ENCODE results near the gene FAM98B.
A peak's percentile ranks its signal among the peaks of the same experiment; 100 is the strongest.

Gene FAM98B

DNA sequence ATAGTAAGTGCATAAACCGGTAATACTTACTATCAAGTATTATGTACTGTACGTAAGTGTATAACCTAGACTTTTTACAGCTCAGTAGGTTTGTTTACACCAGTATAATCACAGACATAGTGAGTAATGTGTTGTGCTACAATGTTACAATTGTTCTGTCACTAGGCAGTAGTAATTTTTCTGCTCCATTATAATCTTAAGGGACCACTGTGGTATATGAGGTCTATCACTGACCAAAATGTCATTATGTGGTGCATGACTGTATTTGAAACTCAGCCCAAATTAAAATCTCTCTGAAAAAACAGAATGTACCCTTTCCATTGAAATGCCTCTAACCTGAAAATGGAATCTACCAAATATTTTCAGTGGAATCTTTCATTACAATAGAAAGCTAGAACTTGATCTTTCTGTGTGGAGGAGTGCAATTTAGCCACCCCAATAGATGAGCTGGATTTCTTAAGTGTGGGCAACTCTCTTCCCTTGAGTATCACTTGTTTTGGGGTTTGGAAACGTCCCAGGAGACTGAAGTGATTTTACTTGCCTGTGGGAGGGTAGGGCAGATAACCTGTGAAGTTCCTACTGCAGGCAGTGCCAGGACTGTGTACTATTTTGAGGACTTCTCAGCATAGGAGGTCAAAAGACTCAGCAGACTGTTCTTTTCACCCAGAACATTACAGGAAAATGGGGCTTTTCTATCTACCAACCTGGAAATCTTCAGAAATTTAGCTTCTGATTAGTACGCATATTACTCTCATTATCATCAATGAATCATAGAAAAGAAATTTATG, 50.9 kb downstream of the FAM98B start:
- FAIRE-seq (no peak), DNase-seq (ENCODE audit: extremely low spot score, insufficient read length, low read depth) (no peak)

- FAIRE-seq, result no peak
- DNase-seq (ENCODE audit: extremely low spot score, insufficient read length, low read depth), result no peak
Observed at GRCh38 chr15:38506997-38507396, 53.1 kb downstream of the FAM98B start.

DNA sequence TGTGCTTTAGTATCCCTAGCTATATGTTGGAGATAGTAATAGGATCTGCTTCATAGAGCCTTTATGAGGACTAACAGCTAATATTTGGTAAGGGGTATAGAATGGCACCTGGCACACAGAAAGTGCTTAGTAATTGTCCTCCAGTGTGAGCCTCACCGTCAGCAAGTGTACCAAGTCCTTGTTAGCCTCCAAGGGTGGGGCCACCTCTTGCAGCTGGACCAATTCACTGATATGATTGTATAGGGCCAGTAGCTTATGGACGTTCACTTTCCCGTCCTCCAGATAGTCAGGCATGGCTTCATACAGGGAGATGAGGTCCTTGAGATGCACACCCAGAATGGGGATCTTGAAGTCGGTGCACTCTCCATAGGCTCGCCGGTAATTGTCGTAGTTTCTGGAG, 53.6 kb downstream of the FAM98B start:
- FAIRE-seq, result no peak
- no peak for DNase-seq (ENCODE audit: extremely low spot score, insufficient read length, low read depth)

- no peak for DNase-seq (ENCODE audit: extremely low spot score, insufficient read length, low read depth)
- FAIRE-seq, result peak; percentile 58
Observed at GRCh38 chr15:38508647-38509046, 54.7 kb downstream of the FAM98B start.

GRCh38 chr15:38509152-38509551, 55.2 kb downstream of the FAM98B start:
- DNase-seq (ENCODE audit: extremely low spot score, insufficient read length, low read depth) (no peak), FAIRE-seq (no peak)

DNA sequence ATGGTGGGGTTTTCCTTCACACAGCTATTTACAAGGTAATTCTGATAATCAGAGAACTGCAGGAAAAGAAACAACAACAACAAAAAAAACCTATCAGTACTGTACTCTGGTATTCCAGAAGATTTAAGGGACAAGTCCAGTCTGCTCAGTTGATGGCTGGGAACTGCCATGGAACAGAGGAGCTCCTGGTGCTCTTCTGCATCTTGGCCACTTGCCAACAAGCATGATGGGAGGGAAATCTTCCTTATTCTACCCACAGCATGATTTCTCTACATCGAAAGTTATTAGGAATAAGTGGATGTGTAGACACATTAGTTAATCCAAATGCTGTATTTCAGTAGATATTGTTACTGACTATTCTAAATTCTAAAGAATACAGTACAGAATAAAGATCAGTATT, 59.0 kb downstream of the FAM98B start:
- no peak for DNase-seq (ENCODE audit: extremely low spot score, insufficient read length, low read depth)

DNA sequence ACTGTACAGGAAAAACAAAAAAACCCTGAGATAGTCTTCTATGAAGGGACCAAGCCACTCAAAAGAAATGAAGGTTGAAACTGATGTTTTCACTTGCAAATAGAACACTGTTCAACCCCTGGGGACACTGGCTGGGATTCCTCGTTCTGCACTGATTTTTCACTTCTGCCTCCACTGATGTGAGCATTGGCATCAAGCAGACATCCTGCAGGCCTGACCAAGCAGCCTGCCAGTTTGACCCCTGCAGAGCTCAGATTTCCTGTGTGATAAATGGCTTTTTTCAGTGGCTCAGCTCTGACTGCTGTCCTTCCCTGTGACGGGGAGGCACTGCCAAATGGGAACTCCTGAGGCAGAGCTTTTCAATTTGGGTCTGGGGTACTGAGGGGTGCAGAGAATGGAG, 60.7 kb downstream of the FAM98B start:
- peak; percentile 81 for FAIRE-seq
- DNase-seq (ENCODE audit: extremely low spot score, insufficient read length, low read depth), result peak; percentile 2

More for the DNA sequence above, 59.0 kb downstream of the FAM98B start:
- FAIRE-seq, result no peak

DNA sequence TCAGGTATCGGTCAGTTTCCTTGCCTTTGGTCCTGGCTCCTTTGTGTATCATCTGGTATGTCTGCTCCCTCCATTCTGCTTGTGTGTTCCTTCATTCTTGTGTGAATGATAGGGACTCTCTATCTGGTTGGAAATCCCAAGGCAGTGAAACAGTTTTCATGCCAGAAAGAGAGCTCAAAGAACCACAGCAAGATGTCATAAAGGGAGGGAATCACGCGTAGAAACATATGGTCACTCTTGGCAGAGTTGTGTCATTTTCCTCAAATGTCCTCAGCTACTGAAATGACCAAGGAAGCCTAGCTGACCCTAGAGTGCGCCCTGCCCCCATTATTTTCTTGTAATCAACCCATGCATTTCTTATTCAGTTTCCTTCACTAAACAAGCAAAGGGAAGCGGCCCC, 62.7 kb downstream of the FAM98B start:
- DNase-seq (ENCODE audit: extremely low spot score, insufficient read length, low read depth), result no peak
- no peak for FAIRE-seq

DNA sequence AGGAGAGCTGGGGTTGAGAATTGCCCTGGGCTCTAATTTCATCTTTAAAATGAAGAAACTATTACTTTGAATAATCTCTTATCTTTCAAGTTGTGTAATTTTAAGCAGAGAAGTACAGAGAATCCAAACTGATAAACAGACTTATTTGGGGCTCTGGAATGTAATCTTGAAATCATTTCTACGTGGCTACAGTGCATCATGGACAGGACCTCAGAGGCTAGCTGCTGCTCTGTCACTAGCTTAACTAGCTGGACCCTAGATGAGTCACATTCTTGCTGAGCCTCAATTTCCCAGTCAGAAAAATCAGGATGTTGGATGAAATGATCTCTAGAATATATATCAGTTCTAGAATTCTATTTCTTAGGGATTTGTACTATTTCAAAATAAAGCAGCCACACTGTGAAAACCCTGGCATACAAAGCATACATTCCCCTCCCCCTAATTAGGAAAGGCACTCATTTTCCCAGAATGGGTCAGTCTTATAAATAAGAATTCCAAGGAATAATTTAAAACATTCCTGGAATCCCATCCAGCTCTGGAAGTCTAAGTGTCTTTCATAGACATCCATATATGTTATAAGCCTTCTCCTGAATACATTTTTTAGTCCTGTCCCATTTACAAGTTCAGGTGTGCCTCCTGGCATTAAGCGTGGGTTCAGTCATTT, 63.5 kb downstream of the FAM98B start:
- DNase-seq (ENCODE audit: extremely low spot score, insufficient read length, low read depth) (no peak), FAIRE-seq (no peak)

- FAIRE-seq, result no peak
Observed at GRCh38 chr15:38518084-38518483, 64.2 kb downstream of the FAM98B start.

DNA sequence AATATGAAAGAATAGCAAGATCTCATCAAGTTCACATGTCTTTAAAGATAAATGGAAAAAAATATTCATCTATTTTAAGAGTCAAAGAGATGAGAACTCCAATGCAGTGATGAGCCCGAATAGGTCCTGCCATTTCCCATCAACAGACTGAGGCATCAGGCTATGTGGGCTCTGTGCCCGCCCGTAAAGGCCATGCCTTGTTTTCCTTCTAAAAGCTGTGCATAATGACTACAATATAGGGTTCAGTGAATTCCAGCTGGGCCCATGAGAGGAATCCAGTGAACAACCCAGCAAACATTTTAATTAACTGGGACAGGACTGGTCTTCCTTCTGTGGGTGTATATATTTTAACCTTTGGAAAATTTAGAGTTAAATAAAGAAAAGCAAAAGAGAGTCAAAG, 66.1 kb downstream of the FAM98B start:
- DNase-seq (ENCODE audit: extremely low spot score, insufficient read length, low read depth), result no peak

More at GRCh38 chr15:38518084-38518483, 64.2 kb downstream of the FAM98B start:
- DNase-seq (ENCODE audit: extremely low spot score, insufficient read length, low read depth), result no peak

DNA sequence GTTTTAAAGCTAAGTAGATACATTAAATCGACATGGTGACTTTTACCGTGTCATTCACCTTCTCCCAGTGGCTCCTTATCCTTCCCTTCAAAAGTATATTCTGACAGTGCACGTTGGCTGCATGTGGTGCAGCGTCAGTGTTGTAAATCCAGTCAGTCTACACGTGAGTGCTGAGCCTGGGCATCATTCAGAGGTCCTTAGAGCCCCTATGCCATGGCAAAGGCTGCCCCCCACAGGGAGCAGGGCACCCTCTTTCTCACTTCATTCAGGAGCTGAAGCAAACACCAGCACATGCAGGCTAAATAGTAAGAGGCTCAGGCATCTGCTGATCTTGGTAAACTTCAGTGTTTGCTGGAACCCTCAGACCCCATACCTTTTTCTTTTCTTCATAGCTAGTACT, 67.4 kb downstream of the FAM98B start:
- DNase-seq (ENCODE audit: extremely low spot score, insufficient read length, low read depth), result no peak
- no peak for FAIRE-seq

More for the DNA sequence above, 66.1 kb downstream of the FAM98B start:
- FAIRE-seq, result no peak

DNA sequence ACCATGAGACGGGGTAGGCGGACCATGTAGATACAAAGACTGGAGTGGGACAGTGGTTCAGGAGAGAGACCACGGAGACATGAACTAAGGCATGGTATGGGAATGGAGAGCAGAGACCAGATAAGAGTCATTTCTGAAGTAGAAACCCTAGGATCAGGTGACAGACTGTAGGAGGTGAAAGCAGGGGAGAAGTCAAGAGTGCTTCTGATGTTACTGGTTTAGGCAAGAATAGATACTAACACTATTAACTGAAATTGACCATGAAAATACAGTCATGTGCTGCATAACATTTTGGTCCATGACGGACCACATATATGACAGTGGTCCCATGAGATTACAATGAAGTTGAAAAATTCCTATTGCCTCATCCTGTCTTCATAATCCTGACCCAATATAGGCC, 69.0 kb downstream of the FAM98B start:
- DNase-seq (ENCODE audit: extremely low spot score, insufficient read length, low read depth), result no peak
- FAIRE-seq, result peak; percentile 38

DNA sequence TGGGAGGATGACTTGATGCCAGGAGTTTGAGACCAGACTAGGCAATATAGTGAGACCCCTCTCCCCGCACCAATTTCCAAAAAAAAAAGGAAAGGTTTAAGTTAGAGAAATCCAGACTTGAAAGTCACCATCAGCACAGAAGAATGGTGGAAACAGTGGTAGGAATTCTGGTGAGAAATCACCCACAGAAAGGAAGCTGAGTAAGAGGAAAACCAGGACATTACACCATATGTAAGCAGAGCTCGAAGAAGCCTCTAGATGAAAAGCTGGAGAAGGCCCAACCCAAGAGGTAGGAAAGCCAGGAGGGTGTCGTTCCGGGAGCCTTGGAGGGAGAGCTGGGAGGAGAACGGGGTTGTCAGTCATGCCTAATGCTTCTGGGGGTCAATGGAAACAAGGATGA, 70.2 kb downstream of the FAM98B start:
- DNase-seq (ENCODE audit: extremely low spot score, insufficient read length, low read depth) (no peak), FAIRE-seq (no peak)

DNA sequence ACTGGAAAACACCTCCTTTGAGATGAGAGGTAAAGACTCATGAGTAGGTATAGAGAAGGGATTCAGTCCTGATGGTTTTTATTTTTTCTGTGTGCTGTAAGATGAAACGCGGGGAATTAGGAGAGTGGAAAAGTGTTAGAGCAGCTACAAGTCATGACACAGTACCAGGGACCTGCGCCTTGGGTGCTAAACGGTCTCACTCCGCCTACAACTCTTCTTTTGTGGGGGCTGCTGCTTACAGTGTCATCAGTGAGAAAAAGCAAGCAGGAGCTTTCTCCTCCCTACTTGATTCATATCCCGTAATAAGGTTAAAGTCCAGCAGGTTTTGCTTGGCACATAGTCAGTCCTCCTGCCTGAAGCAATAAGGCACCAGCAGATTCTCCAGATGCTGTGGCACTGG, 71.6 kb downstream of the FAM98B start:
- FAIRE-seq, result no peak
- no peak for DNase-seq (ENCODE audit: extremely low spot score, insufficient read length, low read depth)

DNA sequence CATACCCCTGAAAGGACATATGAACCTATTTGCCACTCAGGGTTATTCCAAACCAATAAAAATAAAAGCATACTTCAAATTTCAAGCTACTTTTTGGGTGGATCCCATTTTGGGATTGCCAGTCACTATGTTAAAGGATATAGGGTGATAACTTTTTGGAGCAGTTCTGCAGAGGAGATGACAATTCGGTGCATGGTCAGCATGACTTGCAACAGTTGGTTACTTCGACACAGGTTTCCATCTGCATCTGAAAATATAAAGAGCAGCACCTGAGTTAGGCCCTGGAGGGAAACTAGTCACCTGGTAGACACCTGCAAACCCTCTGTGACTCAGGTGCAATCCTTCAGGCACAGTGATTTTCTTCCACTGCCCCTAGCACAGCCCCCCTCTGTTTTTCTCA, 72.2 kb downstream of the FAM98B start:
- FAIRE-seq, result no peak
- no peak for DNase-seq (ENCODE audit: extremely low spot score, insufficient read length, low read depth)

- FAIRE-seq (no peak), DNase-seq (ENCODE audit: extremely low spot score, insufficient read length, low read depth) (no peak)
Observed at GRCh38 chr15:38528294-38528693, 74.4 kb downstream of the FAM98B start.

GRCh38 chr15:38530113-38530512, 76.2 kb downstream of the FAM98B start:
- no peak for DNase-seq (ENCODE audit: extremely low spot score, insufficient read length, low read depth)
- no peak for FAIRE-seq

DNA sequence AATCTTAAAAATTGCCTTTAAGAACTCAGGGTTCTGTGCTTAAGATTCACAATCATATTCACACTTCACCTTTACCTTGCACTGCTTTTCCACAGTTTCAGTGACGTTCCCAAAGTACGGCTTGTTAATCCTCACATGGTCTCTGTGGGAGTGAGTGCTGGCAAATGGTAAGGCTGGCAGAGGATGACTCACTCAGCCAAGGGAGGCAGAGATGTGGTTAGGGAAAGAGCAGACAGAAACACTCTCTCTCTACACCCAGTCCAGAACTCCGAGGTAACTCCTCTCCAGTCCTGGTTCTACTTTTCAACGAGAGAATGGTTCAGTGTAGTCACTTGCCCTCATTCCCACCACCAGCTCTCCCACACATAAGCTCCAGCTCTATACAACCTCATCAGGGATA, 77.6 kb downstream of the FAM98B start:
- no peak for FAIRE-seq
- DNase-seq (ENCODE audit: extremely low spot score, insufficient read length, low read depth), result no peak

GRCh38 chr15:38532728-38533127, 78.8 kb downstream of the FAM98B start:
- DNase-seq (ENCODE audit: extremely low spot score, insufficient read length, low read depth) (no peak), FAIRE-seq (no peak)

DNA sequence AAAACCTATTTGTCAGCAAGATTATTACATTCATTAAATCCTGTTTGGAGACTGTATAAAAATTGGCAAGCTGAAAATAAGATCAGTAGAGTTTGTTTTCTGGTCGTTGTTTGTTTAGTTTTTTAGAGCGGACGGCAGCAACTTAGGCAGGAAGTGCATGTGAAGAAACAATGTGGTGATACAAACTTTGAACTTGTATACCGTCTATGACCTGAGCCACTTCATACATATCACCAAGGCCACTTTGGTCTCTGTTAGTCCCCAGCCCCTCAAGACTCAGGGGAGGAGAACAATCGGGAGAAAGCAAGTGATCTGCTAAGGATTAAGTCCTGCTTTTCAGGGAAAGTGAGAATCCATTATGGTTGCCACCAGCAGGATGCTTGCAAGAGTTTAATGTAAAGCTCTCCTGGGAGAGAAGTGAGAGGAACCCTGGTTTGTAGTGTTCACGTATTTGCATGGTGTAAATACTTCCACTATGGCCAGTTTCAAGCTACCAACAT, 79.5 kb downstream of the FAM98B start:
- FAIRE-seq, result peak; percentile 12

More for the DNA sequence above, 79.5 kb downstream of the FAM98B start:
- no peak for DNase-seq (ENCODE audit: extremely low spot score, insufficient read length, low read depth)

Data from GM18507 (cell line).